K562 (cell line): ENCODE data around the gene APC2.

Source experiments
- EZH2 ChIP-seq: IDR thresholded peaks from 2 replicates; pipeline ENCODE4 v1.6.1; 2012; ENCODE audit warnings: low read depth, mild to moderate bottlenecking, inconsistent platforms, low read length, borderline replicate concordance
- HCFC1 ChIP-seq: IDR thresholded peaks from 2 replicates; pipeline ENCODE4 v1.6.1; 2012; ENCODE audit warnings: low read depth, low read length, improper control_type of control experiment
- HDAC6 ChIP-seq: IDR thresholded peaks from 2 replicates; pipeline ENCODE4 v1.6.1; 2012; ENCODE audit warnings: low read depth, mild to moderate bottlenecking, control low read depth, inconsistent platforms, low read length, moderate library complexity
- HMG20B ChIP-seq: fragments of 250-450 bp; sonication (Bioruptor Pico); IDR thresholded peaks from 2 replicates; pipeline ENCODE4 v1.5.0; 2021; ENCODE audit warnings: mild to moderate bottlenecking
- ZSCAN29 ChIP-seq: fragments of 450-650 bp; IDR thresholded peaks from 2 replicates; pipeline ENCODE4 v1.6.1; 2017
- TF ChIP-seq, protein P1 (sequence below): sonication (generic); formaldehyde crosslinking; IDR thresholded peaks from 2 replicates; pipeline ENCODE4 v1.8.0; 2023; ENCODE audit warnings: mild to moderate bottlenecking, missing genetic modification reagents
- TF ChIP-seq, protein P2 (sequence below), 3 experiments: IDR thresholded peaks in 2 of 3; conservative IDR thresholded peaks in 1 of 3; 2 replicates each; pipeline ENCODE4 v1.5.1; 2011 to 2012; ENCODE audit warnings: low read length in 3 of 3, mild to moderate bottlenecking in 3 of 3, control low read depth in 2 of 3, improper control_type of control experiment in 1 of 3, inconsistent platforms in 1 of 3, low read depth in 1 of 3, mixed read lengths in 1 of 3, moderate library complexity in 1 of 3; ENCODE audit not compliant: insufficient read depth in 2 of 3

DNA sequence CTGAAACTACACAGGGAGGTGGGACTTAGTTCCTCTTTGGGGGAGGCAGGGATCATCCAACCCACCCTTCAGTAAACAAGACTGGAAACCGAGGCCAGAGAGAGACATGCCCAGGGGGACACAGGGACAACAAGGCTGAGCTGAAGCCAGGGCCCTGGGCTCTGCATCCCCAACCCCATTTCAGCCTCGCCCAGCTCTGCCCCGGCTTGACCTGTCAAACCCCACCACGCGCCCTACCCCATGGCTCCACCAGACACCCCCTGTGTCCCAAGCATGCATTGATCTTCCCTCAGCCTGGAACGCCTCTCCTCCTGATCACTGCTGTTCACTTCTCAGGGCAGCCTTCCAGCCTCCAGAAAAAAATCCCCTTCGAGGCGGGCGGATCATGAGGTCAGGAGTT is 2.0 kb upstream of the APC2 start:
- TF ChIP-seq HMG20B (no peak), HCFC1 (no peak), EZH2 (no peak), HDAC6 (no peak), ZSCAN29 (no peak)
- TF ChIP-seq, protein P1, sequence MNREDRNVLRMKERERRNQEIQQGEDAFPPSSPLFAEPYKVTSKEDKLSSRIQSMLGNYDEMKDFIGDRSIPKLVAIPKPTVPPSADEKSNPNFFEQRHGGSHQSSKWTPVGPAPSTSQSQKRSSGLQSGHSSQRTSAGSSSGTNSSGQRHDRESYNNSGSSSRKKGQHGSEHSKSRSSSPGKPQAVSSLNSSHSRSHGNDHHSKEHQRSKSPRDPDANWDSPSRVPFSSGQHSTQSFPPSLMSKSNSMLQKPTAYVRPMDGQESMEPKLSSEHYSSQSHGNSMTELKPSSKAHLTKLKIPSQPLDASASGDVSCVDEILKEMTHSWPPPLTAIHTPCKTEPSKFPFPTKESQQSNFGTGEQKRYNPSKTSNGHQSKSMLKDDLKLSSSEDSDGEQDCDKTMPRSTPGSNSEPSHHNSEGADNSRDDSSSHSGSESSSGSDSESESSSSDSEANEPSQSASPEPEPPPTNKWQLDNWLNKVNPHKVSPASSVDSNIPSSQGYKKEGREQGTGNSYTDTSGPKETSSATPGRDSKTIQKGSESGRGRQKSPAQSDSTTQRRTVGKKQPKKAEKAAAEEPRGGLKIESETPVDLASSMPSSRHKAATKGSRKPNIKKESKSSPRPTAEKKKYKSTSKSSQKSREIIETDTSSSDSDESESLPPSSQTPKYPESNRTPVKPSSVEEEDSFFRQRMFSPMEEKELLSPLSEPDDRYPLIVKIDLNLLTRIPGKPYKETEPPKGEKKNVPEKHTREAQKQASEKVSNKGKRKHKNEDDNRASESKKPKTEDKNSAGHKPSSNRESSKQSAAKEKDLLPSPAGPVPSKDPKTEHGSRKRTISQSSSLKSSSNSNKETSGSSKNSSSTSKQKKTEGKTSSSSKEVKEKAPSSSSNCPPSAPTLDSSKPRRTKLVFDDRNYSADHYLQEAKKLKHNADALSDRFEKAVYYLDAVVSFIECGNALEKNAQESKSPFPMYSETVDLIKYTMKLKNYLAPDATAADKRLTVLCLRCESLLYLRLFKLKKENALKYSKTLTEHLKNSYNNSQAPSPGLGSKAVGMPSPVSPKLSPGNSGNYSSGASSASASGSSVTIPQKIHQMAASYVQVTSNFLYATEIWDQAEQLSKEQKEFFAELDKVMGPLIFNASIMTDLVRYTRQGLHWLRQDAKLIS (CRISPR knock-in tag) = no peak
- TF ChIP-seq, protein P2, sequence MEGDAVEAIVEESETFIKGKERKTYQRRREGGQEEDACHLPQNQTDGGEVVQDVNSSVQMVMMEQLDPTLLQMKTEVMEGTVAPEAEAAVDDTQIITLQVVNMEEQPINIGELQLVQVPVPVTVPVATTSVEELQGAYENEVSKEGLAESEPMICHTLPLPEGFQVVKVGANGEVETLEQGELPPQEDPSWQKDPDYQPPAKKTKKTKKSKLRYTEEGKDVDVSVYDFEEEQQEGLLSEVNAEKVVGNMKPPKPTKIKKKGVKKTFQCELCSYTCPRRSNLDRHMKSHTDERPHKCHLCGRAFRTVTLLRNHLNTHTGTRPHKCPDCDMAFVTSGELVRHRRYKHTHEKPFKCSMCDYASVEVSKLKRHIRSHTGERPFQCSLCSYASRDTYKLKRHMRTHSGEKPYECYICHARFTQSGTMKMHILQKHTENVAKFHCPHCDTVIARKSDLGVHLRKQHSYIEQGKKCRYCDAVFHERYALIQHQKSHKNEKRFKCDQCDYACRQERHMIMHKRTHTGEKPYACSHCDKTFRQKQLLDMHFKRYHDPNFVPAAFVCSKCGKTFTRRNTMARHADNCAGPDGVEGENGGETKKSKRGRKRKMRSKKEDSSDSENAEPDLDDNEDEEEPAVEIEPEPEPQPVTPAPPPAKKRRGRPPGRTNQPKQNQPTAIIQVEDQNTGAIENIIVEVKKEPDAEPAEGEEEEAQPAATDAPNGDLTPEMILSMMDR (IDR thresholded peaks at IDR 0.05 in 2 of 3, conservative IDR thresholded peaks at IDR 0.05 in 1 of 3; ENCODE audit: insufficient read depth in 2 of 3, low read depth in 1 of 3, low read length in 3 of 3) = no peak
